NCI-H446 treated with DMSO at 0.1 percent for 48 hours (cell line): ENCODE data around the gene C9orf72.

Experiments used
- DNase-seq: peaks from one replicate; lab custom pipeline; 2025; lab: John Stamatoyannopoulos, UW

The C9orf72 gene

GRCh38 chr9:27573634-27574590 lies 631 bp upstream of the C9orf72 start:
- peak; percentile 99 for DNase-seq

DNA sequence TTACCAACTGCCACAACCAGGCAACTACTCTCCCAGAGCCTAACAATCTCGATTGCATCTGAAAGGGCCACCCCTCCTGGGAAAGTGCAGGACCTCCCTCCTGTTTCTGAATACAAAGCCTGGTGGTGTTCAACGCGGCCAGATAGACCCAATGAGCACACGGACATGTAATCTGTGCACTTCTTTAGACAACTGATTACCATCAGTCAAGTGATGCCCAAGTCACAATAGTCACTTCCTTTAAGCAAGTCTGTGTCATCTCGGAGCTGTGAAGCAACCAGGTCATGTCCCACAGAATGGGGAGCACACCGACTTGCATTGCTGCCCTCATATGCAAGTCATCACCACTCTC lies 739 bp downstream of the C9orf72 start:
- peak; percentile 17 for DNase-seq

- no peak for DNase-seq
Observed at GRCh38 chr9:27572061-27572460, 1.2 kb downstream of the C9orf72 start.

DNA sequence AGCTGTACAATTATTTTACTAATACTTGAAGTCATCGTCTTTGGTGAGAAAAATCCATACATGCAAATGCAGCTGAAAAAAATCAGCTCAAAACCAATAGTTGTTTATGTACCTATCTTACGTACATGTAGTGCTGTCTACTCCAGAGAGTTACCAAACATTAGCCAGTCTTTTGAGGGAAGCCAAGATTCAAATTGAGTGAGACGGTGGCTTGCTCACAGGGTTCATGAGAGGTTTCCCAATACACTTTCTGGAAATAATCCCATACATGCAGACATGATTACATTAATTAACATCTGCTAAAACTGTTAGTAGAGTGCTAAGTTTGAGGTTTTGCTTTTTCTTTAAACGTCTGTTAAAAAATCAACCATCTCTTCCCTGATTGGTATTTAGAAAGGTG lies 2.3 kb downstream of the C9orf72 start:
- DNase-seq, result no peak

- no peak for DNase-seq
Observed at GRCh38 chr9:27569406-27569805, 3.9 kb downstream of the C9orf72 start.

DNA sequence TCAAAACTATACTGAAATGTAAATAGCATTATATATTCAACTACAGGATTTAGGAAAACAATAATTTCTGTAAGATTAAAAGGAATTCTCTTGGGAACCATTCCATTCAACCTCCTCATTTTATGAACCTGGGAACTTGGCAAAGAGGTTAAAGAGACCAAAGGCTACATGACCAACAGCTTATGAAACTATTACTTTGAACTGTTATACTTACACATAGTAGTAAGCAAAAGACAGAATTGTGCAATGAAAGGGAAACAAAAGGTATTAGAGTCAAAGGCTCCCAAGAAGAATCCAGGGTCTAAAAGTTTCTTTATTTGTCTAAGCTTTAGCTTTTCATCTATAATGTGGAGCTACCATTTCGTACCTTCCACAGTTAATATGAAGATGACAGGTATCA lies 7.2 kb downstream of the C9orf72 start:
- DNase-seq, result no peak

GRCh38 chr9:27565696-27566095 lies 7.6 kb downstream of the C9orf72 start:
- DNase-seq, result no peak

- DNase-seq, result no peak
Observed at GRCh38 chr9:27564670-27565069, 8.6 kb downstream of the C9orf72 start.

DNA sequence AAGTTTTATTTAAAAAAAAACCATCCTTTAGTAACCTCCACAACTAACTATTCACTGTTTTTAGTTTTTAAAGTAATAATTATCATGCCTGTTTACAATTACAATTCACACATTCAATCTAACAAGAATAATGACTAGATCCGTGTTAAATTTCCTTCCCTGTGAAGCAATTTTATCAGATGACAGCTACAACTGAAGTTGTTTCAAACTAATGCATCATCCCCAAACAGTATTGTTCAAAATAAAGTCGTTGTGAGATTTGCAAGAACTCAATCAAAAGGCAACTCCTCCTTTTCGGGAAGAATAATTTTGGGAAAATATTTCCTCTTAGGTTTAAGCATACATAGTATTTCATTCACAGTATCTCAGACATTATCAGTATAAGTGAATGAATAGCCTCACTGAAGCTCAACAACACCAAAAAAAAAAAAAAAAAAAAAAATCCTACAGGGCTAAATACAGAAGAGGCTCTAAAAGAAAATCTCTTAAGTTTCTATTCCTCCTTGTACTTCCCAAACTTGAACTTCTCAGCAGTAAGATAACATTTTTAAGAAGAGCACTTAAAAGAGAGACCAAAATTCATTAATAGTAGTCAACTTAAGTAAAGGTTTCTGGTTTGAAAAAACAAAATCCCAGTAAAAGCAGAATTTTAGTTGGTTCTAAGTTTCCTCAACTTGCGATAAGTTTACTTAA lies 9.4 kb downstream of the C9orf72 start:
- no peak for DNase-seq

DNA sequence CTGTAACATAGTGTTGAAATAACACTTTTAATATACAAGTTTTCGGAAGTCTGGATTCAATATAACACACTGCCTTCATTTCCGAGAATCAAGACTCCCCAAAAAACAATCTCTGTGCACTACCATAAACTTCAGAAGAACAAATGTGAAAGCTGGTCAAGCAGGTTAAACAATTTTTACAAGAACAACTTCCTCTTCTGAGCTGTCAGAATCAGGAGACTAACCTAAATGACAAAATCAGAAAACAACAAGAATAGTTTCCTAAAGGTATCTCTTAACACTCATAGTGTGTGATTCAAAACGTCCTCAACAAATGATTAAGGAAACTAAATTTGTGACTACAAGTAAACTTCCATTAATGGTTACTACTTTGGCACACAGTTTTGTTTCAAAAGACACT lies 11.6 kb downstream of the C9orf72 start:
- no peak for DNase-seq

GRCh38 chr9:27560457-27560856 lies 12.8 kb downstream of the C9orf72 start:
- no peak for DNase-seq

- no peak for DNase-seq
Observed at GRCh38 chr9:27558307-27558706, 15.0 kb downstream of the C9orf72 start.

DNA sequence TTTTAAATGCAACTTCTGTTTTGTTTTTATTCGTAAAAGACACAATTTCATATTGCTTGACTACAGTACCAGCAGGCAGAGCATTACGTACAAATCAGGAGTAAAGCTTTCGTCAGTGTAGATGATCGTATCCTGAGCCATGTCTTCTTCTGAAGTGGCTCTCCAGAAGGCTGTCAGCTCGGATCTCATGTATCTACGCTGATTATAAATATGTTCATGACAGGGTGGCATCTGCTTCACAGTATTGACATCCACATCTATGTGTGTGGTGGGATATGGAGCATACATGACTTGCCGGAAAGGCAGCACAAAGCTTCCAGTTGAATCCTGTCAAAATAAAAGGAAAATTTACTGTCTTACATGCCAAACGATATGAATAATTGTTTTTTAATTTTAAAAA lies 16.8 kb downstream of the C9orf72 start:
- no peak for DNase-seq

DNA sequence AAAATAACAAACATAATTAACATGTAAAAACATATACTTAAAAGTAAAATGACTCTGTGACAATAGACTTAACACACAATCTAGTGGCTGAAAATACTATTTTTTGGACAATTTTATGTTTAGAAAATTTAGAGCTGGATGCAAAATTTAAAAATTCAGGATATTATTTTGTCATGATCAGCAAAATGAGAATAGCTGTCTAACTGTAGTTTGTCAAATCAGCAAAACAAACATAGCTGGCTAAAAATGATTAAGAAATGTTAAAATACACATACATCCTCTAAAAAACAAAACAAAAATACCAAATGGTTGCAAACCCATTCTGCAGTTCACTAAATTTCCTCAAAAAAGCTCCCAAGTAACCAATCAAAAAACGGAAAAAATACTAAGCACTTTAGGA lies 18.6 kb downstream of the C9orf72 start:
- no peak for DNase-seq

DNA sequence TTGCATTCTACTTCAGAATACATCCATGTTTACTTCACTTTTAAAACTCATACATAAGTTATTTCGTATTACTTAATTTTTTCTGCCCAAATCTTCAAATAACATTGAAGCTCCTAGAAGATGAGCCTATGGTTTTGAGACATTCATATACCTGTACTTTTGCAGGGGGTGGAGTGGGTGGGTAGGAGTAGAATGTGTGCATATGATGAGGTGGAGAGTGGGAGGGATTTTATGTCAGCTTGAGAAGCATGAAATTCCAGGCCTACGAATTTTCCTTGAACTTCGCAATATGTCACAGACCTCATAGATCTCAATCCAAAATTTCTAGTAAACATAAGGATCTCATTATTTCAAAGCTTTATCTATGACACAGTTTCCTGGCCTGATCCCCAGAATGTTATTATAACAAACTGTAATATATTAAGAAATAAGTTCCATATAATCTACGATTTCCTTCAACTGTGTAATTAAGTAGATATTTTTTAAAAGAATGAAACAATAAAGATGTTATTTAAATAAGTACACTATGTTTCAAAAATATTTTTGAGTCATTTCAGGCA lies 24.0 kb downstream of the C9orf72 start:
- no peak for DNase-seq

GRCh38 chr9:27548055-27548741 lies 25.1 kb downstream of the C9orf72 start:
- peak; percentile 26 for DNase-seq

DNA sequence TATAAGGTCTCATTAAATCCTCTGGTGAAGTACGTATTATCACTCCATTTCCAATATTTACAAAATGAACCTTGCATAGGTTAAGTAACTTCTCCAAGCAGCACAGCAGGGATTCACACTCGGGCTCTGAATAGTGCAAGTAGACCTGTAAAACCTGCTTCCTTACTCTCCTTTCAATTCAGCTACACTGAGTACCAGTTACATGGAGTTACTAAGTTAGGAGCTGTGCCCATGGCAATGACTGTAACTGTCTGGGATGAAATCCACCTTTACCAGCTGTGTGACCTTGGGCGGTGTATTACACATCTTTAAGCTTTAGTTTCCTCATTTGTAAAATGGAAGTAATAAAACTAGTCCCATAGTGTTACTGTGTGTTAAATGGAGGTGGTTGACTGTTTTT lies 27.8 kb downstream of the C9orf72 start:
- no peak for DNase-seq

GRCh38 chr9:27542508-27542907 lies 30.8 kb downstream of the C9orf72 start:
- no peak for DNase-seq

DNA sequence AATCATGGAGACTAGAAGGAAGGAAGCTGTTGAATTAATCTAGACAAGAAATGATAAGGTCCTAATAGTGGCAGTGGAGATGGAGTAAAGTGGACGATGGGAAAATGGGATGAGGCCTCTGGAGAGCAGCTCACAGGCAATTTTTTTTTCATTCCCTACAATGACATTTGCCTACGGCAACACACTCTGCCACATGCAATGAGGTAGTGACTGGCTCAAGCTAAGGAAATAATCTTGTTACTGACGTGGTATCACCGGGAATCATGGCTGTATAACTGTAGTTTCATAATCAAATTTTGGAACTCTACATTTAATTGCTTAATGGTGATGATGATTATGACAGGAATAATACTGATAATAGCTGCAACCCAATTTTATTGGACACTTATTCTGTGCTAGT lies 31.5 kb downstream of the C9orf72 start:
- DNase-seq, result no peak

- no peak for DNase-seq
Observed at GRCh38 chr9:27540502-27540901, 32.8 kb downstream of the C9orf72 start.

- no peak for DNase-seq
Observed at GRCh38 chr9:27539479-27540441, 33.5 kb downstream of the C9orf72 start.
